ENCODE results near the gene ADAM22.

ADAM22 gene

DNA sequence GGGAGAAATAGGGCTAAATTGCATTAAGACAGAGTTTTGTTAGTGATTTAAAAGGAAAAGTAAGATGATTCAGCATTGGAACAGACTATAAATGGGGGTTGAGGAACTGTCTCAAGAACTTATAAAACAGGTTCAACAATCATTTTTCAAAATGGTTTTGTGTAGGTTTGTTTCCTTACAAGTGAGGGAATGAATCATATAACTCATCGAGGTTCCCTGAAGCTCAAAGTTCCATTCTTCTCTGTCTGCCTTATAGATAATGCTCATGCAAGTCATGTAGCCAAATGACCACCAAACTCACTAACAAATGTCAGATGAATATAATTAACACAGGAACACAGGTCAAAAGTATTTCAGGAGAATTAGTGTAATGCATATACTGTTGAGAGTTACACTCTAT lies 27.7 kb downstream of the ADAM22 start:
- no peak for DNase-seq

DNA sequence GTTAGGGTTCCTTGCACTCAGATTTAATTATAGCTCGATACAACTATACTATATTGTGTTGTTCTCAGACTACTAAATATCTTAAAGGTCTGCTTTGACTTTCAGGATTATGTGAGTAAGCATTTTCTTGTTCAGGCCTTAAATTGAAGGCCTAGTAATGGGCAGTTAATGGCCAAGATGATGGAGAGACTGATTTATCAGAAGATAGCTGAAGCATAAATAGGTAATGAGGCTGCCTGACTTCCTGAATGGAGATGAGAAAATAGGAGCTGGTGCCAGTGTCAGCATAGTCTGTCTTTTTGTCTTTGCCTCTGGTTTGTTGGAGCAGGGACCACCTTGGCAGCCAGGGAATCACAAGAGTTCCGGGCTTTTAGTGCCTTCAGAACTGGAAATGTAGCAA lies 32.2 kb downstream of the ADAM22 start:
- DNase-seq, result no peak

DNA sequence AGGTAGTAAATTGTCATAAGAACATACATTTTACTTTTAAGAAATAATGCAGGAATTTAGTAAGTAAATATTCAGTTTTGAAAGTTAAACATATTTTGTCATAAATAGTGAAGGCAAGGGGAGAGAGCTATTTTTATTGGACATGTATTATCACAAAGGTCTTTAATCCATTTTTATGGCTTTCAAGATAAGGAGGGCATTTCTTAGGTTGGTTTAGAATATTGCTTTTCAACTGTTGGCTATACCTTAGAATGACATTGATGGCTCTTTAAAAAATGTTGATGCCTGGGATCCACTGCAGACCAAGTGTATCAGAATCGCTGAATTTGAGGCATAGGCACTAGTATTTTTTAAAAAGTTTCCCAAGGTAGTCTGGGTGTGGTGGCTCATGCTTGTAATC lies 34.0 kb downstream of the ADAM22 start:
- no peak for DNase-seq

DNA sequence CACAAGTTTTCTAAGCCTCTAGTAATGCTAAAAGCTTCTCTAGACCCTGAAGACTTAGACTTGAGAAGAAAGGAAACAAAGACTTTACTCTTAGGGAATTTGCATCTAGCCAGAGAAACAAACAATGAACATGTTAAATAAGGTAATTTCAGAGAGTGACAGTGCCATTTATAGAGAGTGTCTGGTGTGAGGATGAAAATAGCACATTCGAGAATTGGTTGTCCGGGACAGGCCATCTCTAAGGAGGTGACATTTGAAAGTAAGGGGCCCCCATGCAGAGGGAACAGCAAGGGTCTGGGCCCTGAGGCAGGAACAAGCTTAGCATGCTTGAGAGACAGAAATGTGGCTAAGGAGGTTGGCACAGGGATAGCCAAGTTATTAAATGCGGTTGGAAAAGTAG lies 48.1 kb downstream of the ADAM22 start:
- DNase-seq, result no peak

DNA sequence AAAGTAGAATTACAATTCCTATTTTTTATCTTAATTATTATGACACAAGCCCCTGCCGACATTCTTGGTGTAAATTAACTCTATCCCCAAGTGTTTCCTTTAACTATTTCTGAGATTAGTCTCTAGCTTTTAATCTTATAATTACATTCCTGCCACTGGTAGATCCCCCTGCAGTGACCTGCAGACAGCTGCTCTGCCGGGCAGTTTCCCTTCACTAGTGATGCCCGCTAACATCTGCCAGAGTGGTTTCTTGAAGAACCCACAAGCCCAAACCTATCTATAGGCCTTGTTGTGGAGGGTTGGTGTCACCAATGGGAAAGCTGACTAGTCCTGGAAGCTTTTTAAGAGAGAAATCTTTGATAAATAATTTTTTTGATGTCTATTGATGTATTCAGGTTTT lies 50.0 kb downstream of the ADAM22 start:
- no peak for DNase-seq

DNA sequence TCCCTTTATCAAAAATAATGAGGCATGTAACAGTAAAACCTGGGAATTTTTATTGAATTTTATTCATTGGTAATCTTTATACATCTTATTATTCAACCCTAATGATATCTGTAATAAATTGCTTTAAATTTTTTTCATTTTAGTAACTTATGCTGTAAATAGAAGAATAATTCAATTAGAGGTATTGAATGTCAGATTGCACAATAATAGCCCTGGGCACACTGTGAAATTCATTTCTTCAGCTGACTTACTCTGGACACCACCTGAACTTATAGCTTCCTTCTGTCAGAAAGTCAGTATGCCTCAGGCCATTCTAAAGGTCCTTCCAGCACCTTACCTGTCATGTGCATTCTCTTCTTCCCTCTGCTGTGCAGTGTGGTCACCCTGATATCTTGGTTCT lies 59.2 kb downstream of the ADAM22 start:
- no peak for DNase-seq

DNA sequence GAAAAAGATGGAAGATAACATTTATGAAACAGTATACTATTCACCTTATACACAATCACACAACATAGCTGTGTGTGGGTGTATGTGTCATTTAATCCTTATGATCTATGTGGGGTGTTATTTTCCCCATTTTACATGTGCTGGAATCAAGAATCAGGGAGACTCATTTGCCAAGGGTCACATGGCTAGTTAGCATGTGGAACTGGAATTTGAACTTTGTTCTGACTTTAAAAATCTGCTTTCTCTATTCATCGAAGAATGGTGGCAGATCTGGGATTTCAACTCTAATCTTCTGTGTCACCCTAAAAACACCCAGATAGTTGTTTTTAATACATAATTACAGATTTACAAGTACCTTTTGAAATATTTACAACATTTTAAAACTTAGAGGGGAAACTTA lies 65.2 kb downstream of the ADAM22 start:
- no peak for DNase-seq

DNA sequence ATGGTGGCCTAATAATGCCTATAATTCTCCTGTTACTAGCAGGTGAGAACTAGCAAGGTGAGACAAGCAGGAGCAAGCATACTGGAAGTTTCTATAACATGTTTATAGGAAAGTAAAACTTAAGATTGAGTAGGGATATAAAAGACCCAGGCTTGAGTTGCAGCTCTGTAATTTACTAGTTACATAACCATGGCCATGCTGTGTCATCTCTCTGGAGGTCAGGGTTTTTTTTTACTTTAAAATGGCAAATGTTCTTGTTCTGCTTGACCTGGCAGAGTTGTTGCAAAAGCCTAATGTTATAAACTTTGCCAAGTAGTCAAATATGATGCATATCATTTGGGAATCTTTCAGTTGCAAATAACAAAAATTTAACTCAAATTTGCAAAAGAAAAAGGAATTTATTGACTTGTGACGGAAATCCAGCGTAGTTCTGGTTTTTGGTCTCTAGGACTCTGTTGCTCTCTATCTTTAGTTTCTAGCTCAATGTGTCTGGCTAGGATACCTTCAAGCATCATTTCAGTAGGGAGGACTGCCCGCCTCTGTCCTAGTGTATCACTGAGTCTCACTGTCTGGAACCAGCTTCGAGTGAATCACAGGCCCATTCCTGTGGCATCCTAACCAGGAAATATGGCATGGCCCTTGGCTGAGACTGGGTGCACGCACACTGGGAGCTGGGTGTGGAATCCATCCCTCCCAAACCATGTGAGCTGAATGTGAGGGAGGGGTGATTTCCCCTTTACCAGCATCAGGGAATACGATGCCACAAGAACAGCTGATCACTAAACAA lies 67.9 kb downstream of the ADAM22 start:
- DNase-seq, result no peak

DNA sequence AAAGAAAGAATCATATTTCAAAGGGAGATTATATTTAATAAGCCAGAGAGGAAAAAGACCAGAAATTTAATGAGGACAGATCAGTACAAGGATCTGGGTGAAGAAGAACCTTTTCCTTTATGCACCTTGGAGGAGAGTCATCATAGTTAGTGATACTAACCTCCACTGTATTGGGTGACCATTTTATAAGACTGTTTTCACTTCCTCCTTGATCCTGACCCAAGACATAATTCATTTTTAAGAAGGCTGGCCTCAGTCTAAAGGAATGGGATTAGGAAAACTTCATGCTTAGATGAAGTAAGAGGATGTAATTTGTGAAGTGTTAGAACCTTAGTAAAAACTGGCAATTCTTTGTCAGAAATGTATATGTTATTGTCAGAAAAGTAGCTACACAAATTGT lies 68.6 kb downstream of the ADAM22 start:
- no peak for DNase-seq

DNA sequence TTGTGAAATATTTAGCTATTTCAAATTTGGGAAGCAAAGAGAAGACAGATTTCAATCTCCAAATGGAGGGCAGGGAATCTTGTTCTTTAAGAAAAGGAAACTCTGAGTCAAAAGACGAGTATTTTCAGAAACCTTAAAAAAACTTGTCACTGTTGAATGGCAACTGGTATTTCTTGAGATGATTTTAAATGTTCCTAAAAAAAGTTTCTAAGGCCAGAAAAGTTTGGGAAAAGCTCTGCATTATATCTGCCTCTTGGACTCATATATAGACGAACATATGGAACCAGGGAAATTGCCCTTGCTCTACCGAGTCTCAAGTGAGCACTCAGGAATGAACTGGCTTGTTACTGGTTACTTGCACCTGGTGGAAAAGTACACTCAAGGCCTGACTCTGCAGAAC lies 69.5 kb downstream of the ADAM22 start:
- no peak for DNase-seq

DNA sequence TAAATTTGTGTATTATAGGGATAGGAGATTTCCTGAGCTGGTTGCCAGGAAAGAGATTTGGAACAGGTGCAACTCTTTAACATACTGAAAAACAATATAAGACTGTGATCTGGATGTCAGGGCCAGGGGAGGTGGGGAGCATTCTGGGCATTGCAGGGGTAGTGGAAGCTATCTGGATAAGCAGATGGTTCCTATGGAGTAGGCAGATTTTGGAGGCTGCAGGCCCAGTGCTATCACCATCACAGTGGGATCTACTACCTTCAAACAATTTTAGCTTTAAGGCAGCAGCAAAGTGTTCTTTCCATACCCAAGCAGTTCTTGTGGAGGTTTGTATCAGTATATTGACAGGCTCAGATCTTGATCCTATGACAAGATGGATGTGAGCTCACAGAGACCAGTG lies 71.1 kb downstream of the ADAM22 start:
- DNase-seq, result no peak

DNA sequence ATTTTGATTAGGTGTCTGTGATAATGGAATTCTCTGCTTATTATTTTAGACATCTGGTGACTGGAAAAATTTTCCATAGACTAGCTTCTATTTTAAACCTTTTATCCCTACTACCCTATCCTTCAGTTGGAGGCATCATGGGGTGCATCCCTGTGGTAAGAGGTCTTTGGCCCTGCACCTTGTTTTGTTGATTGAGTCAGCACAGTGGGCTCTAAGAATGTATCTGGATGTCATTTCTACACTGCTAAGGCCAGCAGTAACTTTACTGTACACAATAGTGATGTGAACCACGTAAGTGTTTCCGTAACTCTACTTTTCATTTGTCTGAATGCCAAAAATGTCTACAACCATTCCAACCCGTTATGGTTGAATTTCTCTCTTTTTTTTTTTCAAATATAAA lies 75.6 kb downstream of the ADAM22 start:
- DNase-seq, result no peak

DNA sequence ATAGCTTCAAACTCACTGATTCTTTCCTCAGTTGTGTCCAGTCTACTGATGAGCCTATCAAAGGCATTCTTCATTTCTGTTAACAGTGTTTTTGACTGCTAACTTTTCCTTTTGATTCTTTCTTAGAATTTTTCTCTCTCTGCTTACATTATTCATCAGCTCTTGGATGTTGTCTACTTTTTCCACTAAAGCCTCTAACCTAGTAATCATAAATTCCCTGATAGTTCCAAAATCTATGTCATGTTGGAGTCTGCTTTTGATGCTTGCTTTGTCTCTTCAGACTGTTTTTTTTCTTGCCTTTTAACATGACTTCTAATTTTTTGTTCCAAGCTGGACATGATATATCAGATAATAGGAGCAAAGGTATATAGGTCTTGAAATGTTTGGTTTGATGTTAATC lies 78.0 kb downstream of the ADAM22 start:
- DNase-seq, result no peak

DNA sequence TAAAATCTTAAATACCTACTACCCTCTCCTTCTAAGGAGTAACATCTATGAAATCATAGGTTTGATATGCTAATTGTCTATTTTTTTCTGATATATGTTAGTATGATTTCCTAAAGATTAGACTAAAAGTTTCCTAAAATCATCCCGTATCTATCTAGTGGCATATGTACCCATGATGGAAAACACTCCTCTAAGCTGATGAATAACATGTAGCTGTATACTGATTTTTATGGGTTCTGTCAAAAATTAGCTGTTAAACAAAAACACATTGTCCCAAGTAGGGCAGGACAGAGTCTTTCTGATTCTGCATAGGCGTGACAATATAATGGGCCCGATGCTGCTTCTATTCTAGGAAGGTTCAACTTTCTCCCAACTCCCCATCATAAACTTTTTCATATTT lies 79.9 kb downstream of the ADAM22 start:
- DNase-seq, result no peak

DNA sequence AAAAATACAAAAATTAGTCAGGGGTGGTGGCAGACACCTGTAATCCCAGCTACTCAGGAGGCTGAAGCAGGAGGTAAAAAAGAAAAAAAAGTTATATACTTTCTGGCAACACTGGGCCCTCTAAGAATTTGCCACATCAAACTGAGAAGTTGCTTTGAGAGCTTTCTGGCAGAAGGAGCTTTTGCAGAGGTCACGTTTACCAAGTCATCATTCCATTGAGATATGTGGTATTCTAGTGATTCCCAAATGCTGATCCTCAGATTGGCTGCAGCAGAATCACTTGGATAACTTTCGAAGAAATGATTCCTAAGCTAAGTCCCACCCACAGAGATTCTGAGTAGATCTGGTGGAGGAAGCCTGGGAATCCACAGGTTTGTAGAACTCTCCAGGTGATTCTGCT lies 80.5 kb downstream of the ADAM22 start:
- no peak for DNase-seq

DNA sequence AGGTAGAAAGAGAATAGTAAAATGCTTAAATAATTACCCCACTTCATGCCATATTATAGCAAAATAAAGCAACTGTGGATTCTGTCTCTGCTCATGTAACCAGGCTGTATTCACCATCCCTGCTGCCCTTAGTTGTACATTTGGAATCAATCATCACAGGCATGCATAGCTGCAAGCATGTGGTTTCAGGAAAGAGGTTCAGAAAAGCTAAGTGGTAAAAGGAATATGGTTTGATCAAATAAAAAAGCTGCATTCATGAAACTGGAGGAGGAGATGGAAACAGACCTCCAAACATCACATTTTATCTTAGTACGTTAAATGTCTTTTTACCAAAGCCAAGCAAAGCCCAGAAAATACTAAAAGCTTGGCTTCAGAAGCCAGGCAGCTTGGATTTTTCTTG lies 81.3 kb downstream of the ADAM22 start:
- no peak for DNase-seq

DNA sequence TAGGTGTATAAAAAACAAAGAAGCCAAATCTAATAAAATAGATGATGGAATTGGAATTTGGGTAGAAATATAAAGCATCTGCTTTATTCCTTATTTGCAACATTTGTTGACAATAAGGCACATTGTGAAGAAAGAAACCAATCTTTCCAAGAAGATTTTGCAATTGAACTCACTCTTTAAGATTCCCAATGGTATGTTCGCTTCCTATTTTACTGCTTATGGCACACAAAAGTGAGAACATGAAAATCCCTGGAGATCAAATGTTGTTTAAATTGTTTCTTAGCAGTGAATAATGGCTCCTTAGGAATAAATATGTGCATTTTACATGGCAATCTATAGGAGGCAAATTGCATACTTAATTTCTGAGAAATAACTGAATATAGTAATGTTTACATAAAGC lies 84.5 kb downstream of the ADAM22 start:
- no peak for DNase-seq

DNA sequence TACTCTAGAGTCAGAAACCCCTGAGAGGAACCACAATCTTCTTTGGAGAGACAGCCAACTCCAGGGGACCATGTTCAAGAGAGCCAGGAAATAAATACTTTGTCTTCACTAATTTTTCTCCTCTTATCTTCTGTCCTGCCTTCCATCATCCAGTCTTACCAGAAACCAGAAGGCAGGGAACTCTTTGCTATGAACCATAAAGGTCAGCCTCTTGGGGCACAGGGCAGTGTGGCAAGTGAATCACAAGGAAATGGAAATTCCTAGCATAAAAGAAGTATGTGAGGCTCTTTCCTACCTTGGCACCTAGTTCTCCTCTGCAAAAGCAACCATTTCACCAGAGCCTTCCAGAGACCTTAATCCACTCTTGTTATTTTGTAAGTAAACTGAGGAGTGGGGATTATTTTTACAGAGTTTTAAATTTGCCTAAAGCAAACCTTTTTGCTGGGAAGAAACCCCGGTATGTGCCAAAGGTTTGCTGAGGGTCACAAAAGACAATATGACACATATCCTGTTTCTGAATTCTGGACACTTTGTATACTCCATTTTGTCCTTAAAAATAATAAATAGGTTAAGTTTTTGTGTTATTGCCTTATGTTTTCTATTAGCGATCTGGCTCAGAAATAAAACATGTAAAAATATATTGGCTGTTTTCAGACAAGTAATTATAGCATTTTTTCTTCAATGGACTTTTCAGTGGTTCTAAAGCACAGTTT lies 87.1 kb downstream of the ADAM22 start:
- DNase-seq, result no peak

DNA sequence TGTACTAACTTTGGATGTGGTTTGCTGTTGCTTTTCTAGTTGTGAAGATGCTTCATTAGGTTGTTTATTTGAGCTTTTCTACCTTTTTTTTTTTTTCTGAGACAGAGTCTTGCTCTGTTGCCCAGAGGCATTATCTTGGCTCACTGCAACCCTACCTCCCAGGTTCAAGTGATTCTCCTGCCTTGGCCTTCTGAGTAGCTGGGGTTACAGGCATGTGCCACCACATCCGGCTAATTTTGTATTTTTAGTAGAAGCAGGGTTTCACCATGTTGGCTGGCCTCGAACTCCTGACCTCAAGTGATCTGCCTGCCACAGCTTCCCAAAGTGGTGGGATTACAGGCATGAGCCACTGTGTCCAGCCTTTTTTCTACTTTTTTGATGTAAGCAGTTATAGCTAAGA lies 93.7 kb downstream of the ADAM22 start:
- no peak for DNase-seq

DNA sequence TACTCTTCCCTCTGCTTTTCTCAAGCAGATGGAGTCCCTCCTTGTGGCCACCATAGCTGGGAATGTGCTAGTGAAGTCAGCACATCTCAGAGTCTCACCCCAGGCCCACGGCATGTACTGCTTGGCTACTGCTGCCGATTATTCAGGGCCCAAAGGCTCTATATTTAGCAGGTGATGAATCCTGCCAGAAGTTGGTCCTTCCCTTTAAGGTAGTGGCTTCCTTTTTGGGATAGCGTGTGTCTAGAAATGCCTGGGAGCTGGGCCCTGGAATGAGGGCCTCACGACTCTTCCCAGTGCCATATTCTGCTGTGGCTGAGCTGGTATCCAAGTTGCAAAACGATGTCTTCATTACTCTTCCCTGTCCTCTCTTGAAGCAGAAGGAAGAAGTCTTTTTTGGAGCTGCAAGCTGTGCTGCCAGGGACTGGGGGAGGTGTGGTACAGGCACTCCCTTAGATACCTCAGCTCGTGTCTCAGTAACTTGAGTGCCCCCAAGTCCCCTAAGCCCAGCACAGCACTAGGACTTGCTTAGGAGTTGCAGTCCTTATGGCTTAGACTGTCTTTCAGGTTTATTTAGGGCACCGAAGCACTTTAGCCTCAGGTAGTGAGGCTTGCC lies 100.1 kb downstream of the ADAM22 start:
- no peak for DNase-seq

DNA sequence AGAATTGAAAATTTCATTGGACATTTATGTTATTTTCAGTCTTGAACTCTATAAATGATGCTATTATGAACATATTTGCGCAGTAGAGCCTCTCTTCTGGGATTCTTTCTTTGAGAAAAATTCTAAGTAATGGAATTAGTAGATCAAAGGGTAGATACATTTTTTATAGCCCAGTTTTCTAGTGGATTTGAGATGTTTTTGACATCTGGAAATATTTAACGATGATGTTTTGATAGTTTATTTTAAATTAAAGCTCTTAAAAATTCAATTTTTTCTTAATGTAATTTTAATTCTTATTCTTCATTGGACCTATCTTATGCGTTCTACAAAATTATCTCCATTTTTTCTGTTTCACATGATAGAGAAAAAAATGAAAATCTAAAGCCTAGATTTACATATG lies 103.0 kb downstream of the ADAM22 start:
- DNase-seq, result no peak

DNA sequence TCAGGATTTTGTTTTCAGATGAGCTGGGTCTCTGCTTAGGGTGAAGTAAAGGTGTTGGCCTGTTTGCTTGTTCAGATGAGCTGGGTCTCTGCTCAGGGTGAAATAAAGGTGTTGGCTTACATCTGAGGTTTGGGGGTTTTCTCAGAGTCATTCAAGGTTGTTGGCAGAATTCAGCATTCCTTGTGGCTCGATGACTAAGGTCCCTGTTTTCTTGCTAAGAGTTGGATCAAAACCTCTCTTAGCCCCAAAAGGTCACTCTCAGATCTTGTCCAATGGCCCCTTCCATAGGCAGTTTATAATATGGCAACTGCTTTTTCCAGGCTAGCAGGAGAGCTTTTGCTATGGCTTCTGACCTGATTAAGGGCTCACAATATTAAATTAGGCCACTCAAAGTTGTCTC lies 106.6 kb downstream of the ADAM22 start:
- DNase-seq, result no peak

DNA sequence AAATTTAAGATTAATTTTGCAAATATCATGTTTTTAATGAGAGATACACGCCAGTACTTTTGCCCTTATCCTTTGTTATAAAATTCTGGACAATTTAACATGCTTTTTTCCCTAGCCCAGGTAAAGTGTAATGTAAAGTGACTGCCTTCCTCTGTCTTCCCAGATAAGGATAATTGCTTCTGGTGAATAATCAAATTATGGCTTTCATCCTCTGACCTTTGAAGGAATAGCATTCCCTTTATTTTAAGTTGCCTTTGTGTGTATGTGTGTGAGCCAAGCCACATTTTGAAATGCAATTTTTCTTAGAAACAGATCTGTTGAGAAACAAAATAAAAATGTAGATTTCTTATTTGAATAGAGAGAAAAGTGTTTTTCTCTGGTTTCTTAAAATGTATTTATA lies 107.5 kb downstream of the ADAM22 start:
- no peak for DNase-seq

DNA sequence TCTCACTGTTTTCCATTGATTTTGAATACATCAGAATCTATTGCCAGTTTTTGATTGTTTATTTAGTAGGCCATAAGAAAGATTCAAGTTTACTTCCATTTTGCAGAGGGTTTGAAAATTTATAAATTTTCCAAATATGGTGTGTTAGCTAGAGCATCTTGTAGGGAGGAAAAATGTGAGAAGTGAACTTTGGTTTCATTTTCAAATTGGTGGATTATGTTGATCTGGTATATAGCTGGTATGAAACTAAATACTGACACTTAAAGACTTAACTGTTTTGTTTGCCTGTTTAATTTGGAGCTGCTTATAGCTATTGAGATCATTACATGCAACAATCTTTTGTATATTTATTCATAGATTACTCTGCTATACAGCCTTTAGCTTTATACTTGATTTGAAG lies 108.1 kb downstream of the ADAM22 start:
- no peak for DNase-seq
